Tibial nerve (tissue), 4 donors: ENCODE data around the gene SLCO3A1.

Experiments
- CTCF ChIP-seq, 5 experiments: fragments of 200-600 bp in 3 of 5; fragments of 450-650 bp in 2 of 5; sonication (generic) in 3 of 5; IDR thresholded peaks; one replicate each; pipeline ENCODE4 v1.5.1; 2016 to 2019; ENCODE audit warnings: antibody characterized with exemption in 5 of 5, mild to moderate bottlenecking in 3 of 5, moderate library complexity in 2 of 5
- EP300 ChIP-seq, 2 donors: sonication (generic); formaldehyde crosslinking; IDR thresholded peaks; one replicate each; pipeline ENCODE4 v1.6.1; 2017; ENCODE audit warnings: antibody characterized with exemption in 2 of 2, mild to moderate bottlenecking in 1 of 2
- POLR2A ChIP-seq, 2 donors: fragments of 450-650 bp; IDR thresholded peaks; one replicate each; pipeline ENCODE4 v1.6.1; 2017; ENCODE audit warnings: antibody characterized with exemption in 2 of 2, mild to moderate bottlenecking in 2 of 2, moderate library complexity in 2 of 2

- no peak for TF ChIP-seq EP300 (IDR thresholded peaks at IDR 0.05)
- TF ChIP-seq CTCF (IDR thresholded peaks at IDR 0.05): no peak
- no peak for TF ChIP-seq POLR2A (IDR thresholded peaks at IDR 0.05)
Measured at GRCh38 chr15:92035551-92035950, 182.0 kb downstream of the SLCO3A1 start.
